TTC549 (cell line): ENCODE data around the gene CDC14B.
"Not testable (repeated sequence)": the region's sequence is repeated elsewhere in the genome, so short reads cannot be mapped to it uniquely, and the experiment has no call there.

Source experiments
- FAIRE-seq: peaks from 2 replicates; lab custom pipeline; 2012; peaks lifted over from hg19 to GRCh38; lab: Jason Lieb, UNC

The CDC14B gene

GRCh38 chr9:96532173-96532572, 87.5 kb downstream of the CDC14B start:
- no peak for FAIRE-seq

- no peak for FAIRE-seq
Observed at GRCh38 chr9:96524764-96525163, 94.9 kb downstream of the CDC14B start.

GRCh38 chr9:96524045-96524444, 95.6 kb downstream of the CDC14B start:
- no peak for FAIRE-seq

GRCh38 chr9:96523374-96523773, 96.3 kb downstream of the CDC14B start:
- FAIRE-seq, result no peak

GRCh38 chr9:96522366-96522765, 97.3 kb downstream of the CDC14B start:
- FAIRE-seq, result no peak

GRCh38 chr9:96519787-96520186, 99.9 kb downstream of the CDC14B start:
- no peak for FAIRE-seq

GRCh38 chr9:96519095-96519494, 100.5 kb downstream of the CDC14B start:
- FAIRE-seq, result no peak

GRCh38 chr9:96515621-96516470, 103.8 kb downstream of the CDC14B start:
- no peak for FAIRE-seq

- FAIRE-seq, result no peak
Observed at GRCh38 chr9:96514800-96515158, 104.9 kb downstream of the CDC14B start.

GRCh38 chr9:96514108-96514799, 105.4 kb downstream of the CDC14B start:
- FAIRE-seq, result no peak

- no peak for FAIRE-seq
Observed at GRCh38 chr9:96513622-96514021, 106.0 kb downstream of the CDC14B start.

GRCh38 chr9:96512240-96512639, 107.4 kb downstream of the CDC14B start:
- no peak for FAIRE-seq

DNA sequence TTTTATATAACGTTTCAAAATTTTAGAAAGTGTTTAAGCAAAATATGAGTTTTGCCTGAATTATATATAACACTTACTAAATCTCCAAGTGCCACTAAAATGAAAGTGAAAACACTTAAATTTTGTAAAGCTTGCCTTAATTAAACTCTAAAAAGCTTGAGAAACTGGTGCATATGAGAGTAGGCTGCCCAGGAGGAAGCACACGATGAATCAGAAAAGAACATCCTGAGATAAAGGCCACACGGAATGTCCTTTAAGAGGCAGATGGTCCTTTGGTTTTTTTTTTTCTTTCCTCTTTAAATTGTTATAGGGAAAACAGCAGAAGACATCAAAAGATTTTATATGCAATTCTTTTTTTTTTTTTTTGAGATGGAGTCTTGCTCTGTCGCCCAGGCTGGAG, 109.4 kb downstream of the CDC14B start:
- no peak for FAIRE-seq

GRCh38 chr9:96509848-96510247, 109.8 kb downstream of the CDC14B start:
- no peak for FAIRE-seq

GRCh38 chr9:96509026-96509425, 110.6 kb downstream of the CDC14B start:
- FAIRE-seq, result no peak

GRCh38 chr9:96508227-96508940, 111.3 kb downstream of the CDC14B start:
- no peak for FAIRE-seq

GRCh38 chr9:96505316-96505991, 114.2 kb downstream of the CDC14B start:
- FAIRE-seq, result no peak

- FAIRE-seq, result no peak
Observed at GRCh38 chr9:96503918-96504317, 115.7 kb downstream of the CDC14B start.

DNA sequence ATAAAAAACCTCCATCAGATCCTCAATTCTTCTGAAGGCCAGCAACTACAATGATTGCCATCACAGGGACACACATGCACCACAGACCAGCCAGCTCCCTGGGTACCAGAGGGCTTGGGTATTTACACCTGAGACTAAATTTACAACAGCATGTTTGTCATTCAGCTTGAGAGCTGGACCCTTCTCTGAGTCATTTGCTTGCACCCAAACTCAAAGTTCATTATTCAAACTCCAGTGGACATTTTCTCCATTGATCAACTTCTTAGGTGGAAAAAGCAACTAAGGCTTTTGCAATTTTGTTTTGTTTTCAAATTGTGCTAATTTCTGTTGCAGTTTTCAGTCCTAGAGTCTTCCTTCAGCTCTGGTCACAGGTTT, 116.3 kb downstream of the CDC14B start:
- FAIRE-seq, result not testable (repeated sequence)

DNA sequence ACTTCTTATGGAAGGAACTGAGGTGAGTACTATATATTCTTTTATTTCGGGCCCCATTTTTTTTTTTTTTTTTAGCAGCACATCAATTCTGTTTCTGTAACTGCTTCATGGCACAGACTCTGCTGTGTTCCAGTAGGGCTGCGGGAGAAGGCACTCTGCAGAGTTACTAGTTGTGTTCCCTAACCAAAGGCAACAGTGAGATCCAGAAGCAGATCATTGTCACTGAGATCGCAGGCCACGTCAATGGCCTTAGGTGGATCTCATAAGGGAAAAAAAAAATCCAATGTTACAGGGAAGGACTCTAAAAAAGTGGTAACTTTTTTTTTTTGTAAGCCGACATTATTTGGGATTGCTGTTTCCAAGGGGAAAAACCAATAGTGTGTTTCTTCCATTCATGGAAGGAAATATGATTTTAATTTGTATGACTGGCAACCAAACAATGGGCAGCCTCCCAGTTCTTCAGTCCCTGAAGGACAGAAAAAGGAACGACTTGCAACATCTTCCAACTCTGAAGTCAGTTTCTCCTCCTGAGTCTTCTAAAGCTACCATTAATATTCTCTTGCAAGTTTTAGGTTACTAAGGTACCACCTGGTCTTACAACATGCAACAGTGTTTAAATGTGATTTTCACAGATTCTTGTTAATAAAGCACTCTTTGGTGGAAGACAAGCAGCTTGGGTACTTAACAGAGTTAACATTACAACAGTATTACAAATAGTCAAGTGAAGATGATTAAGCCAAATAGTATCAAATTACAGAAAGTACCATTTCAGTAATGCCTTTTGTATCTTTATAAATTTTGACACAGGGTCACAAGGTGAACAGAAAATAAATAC, 116.9 kb downstream of the CDC14B start:
- FAIRE-seq, result no peak

GRCh38 chr9:96501633-96502538, 117.8 kb downstream of the CDC14B start:
- no peak for FAIRE-seq
